ENCODE data around the gene TMEM181.

Gene TMEM181

DNA sequence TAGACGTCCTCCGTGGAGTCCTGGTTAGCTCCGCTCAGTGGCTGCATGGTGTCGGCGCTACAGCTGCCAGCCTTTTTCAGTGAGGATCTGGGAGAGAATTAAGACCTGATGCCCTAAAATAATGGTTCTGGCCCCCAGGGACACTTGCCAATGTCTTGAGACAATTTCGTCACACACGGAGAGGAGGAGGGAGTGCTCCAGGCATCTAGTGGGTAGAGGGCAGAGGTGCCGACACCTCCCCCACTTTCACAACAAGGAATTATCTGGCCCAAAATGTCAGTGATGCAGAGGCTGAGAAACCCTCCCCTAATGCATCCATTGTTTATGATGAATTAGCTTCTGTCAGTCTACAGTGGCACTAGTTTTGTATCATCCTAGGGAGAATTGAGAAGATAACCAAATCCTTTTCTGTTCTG lies 24.4 kb downstream of the TMEM181 start:
- Histone ChIP-seq H3K4me3 (no peak overlapping the region), H3K27ac (no peak overlapping the region)
- no peak for DNase-seq (ENCODE audit: low spot score)
- no peak for TF ChIP-seq CTCF (IDR thresholded peaks at IDR 0.05)

DNA sequence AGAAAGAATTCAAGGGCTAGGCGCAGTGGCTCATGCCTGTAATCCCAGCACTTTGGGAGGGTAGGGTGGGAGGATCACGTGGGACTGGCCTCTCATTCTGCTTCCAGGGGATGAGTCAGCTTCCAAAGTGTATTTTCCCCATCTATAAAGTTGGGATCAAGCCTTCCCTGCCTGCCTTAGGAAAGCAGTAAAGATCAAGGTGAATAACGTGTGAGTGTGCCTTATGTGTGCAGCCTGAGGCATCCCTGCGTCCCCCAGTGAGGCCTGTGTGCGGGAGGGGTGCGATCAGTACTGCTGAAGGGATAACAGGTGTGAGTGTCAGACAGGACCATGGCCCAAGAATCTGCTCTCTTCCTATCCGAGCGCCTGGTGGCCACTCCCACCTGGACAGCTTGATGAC lies 26.8 kb downstream of the TMEM181 start:
- TF ChIP-seq CTCF (IDR thresholded peaks at IDR 0.05), result no peak
- Histone ChIP-seq H3K4me3 (no peak overlapping the region), H3K27ac (no peak overlapping the region)
- no peak for DNase-seq (ENCODE audit: low spot score)

DNA sequence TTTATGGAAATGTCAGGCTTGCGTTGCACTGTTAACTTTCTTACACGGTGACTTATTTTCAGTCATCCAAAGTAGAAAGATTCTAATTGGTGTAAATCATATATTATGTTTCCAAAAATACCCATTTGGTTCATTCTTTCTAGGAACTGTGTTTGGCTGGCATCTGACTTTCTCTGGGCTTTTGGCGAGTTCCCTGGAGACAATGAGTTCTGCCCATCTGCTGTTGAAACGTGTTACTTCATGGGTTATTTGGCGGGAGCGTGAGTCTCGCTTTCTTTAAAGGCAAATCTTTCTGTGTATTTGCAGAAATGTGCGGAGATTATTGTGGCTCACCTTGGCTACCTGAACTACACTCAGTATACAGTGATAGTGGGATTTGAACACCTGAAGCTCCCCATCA lies 29.5 kb downstream of the TMEM181 start:
- no peak overlapping the region for H3K4me3 ChIP-seq
- DNase-seq (ENCODE audit: low spot score), result no peak
- no peak overlapping the region for H3K27ac ChIP-seq
- no peak for TF ChIP-seq CTCF (IDR thresholded peaks at IDR 0.05)

DNA sequence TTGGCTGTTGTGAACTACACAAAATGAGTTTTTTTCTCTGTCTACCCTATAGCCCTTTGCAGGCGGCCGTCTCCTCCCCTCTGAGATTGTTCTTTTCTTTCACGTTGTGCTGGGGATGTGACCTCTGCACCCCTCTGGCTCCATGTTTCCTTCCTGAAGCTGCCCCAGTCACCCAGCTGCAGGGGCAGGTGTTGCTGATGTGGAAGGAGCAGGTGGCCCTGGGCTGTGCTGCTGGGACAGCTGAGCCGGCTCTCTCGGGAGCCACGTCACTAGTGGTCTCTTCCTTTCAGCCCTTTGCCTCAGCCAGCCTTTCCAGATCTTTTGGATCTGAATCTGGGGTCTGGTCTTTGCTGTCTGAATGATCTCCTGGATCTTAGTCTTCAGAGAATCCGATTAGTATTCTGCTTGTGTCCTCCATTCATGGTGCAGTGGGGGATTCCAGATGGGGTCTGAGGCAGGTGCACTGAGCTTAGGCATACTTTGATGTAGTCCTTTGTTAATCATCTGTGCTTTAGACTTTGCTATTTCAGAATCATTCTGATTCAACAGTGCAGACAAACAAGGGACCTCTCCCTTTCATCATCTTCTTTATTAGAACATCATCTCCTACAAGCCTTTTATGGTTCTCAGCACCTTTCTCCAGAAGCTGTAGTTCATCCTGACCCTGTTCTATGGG lies 31.4 kb downstream of the TMEM181 start:
- Histone ChIP-seq H3K4me3 (no peak overlapping the region), H3K27ac (no peak overlapping the region)
- DNase-seq (ENCODE audit: low spot score), result no peak
- no peak for TF ChIP-seq CTCF (IDR thresholded peaks at IDR 0.05)

DNA sequence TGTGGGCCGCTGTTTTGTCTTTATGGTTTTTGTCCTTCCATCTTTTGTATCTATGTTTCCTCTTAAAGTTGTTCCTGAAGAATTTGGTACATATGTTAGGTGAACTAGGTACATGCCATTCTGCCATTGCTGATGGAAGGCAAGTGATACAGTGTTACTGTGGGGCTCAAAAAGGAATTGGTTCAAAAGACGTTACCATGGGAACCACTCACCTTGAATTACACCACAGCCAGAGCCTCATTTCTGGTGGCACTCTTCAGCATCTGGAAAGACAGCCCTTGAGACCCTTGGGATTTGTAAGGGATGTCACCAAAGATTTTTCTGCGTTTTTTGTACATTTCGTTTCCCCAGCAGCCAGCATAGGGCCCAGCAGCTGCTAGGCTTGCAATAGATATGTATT lies 31.9 kb downstream of the TMEM181 start:
- DNase-seq (ENCODE audit: low spot score), result no peak
- no peak for TF ChIP-seq CTCF (IDR thresholded peaks at IDR 0.05)
- Histone ChIP-seq H3K27ac (no peak overlapping the region), H3K4me3 (no peak overlapping the region)

DNA sequence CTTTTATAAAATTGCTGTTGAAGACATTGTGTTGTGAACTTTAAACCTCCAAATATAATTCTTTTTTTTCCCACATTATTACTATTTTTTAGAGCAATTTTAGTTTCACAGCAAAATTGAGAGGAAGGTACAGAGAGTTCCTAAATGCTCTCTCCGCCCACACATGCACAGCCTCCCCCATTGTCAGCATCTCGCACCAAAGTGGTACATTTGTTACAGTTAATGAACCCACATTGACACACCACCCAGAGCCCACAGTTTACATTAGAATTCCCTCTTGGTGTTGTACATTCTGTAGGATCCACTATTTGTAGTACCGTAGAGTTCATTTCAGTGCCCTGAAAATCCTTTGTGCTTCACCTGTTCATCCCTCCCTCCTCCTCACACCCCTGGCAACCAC lies 33.8 kb downstream of the TMEM181 start:
- Histone ChIP-seq H3K4me3 (no peak overlapping the region), H3K27ac (no peak overlapping the region)
- TF ChIP-seq CTCF (IDR thresholded peaks at IDR 0.05), result no peak
- no peak for DNase-seq (ENCODE audit: low spot score)

DNA sequence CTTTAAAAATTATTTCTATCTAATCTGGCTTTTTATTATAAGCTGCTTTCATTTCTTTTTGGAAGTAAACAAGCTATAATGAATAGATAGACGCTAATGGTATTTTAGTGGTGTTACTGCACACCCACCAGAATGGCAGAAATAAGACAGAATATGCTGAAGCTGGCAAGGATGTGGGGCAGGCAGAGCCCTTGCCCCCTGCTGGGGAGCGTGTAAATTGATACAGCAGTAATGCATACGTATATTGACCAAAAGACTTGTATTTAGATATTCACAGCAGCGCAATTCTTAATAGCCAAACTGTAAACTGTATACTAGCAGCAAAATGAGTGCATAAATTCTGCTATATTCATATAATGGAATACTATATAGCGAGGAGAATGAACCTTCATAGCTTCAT lies 35.3 kb downstream of the TMEM181 start:
- no peak overlapping the region for H3K4me3 ChIP-seq
- TF ChIP-seq CTCF (IDR thresholded peaks at IDR 0.05), result no peak
- DNase-seq (ENCODE audit: low spot score), result no peak
- no peak overlapping the region for H3K27ac ChIP-seq

All from coronary artery (tissue), 2 donors.